Loucy (cell line): ENCODE results near the gene CLPSL1.

Source experiments
- H2AFZ ChIP-seq: fragments of 200-600 bp; sonication (generic); 2 replicates; pipeline ENCODE4 v1.6.0; 2016; ENCODE audit warnings: antibody characterized with exemption, mild to moderate bottlenecking, low read length, moderate library complexity
- H3F3A ChIP-seq: fragments of 200-600 bp; 2 replicates; pipeline ENCODE4 v1.6.0; 2016; ENCODE audit warnings: antibody characterized with exemption, low read depth, mild to moderate bottlenecking
- H3K27me3 ChIP-seq: fragments of 200-600 bp; sonication (generic); 2 replicates; pipeline ENCODE4 v1.6.1; 2014; ENCODE audit warnings: low read length, mild to moderate bottlenecking; ENCODE audit not compliant: insufficient read depth, poor library complexity, severe bottlenecking
- H3K36me3 ChIP-seq: fragments of 200-600 bp; sonication (generic); 2 replicates; pipeline ENCODE4 v1.6.1; 2016; ENCODE audit warnings: low read length; ENCODE audit not compliant: insufficient read depth
- H3K4me1 ChIP-seq: fragments of 200-600 bp; sonication (generic); 2 replicates; pipeline ENCODE4 v1.5.1; 2014; ENCODE audit warnings: low read length, mild to moderate bottlenecking; ENCODE audit not compliant: insufficient read depth, poor library complexity, severe bottlenecking
- H3K4me2 ChIP-seq: fragments of 200-600 bp; sonication (generic); 2 replicates; pipeline ENCODE4 v1.6.0; 2014; ENCODE audit warnings: antibody characterized with exemption, low read length, low read depth, mild to moderate bottlenecking; ENCODE audit not compliant: poor library complexity, severe bottlenecking
- H3K4me3 ChIP-seq: fragments of 200-600 bp; sonication (generic); 2 replicates; pipeline ENCODE4 v1.5.1; 2014; ENCODE audit warnings: low read length, mild to moderate bottlenecking, mixed read lengths; ENCODE audit not compliant: poor library complexity, severe bottlenecking
- H3K79me2 ChIP-seq: fragments of 200-600 bp; sonication (generic); 2 replicates; pipeline ENCODE4 v1.6.1; 2014; ENCODE audit warnings: low read length; ENCODE audit not compliant: insufficient read depth
- H3K9ac ChIP-seq: fragments of 200-600 bp; sonication (generic); 2 replicates; pipeline ENCODE4 v1.6.0; 2014; ENCODE audit warnings: mild to moderate bottlenecking, low read depth, low read length, moderate library complexity; ENCODE audit not compliant: poor library complexity, severe bottlenecking
- H3K9me2 ChIP-seq: fragments of 200-600 bp; sonication (generic); replicated peaks from 2 replicates; pipeline ENCODE4 v1.6.1; 2016; ENCODE audit warnings: low read depth, low read length, mixed read lengths
- H3K9me3 ChIP-seq: fragments of 200-600 bp; sonication (generic); 2 replicates; pipeline ENCODE4 v1.6.1; 2014; ENCODE audit warnings: mild to moderate bottlenecking, antibody characterized with exemption, low read length, low read depth; ENCODE audit not compliant: insufficient read depth
- H4K20me1 ChIP-seq: fragments of 200-600 bp; sonication (generic); 2 replicates; pipeline ENCODE4 v1.6.0; 2014; ENCODE audit warnings: antibody characterized with exemption, low read length, mild to moderate bottlenecking; ENCODE audit not compliant: insufficient read depth, poor library complexity, severe bottlenecking
- EZH2phosphoT487 ChIP-seq: fragments of 200-600 bp; IDR thresholded peaks from 2 replicates; pipeline ENCODE4 v1.6.1; 2018; ENCODE audit warnings: antibody characterized with exemption, mild to moderate bottlenecking, moderate library complexity, borderline replicate concordance
- TF ChIP-seq, protein P1 (sequence below): fragments of 200-600 bp; sonication (generic); conservative IDR thresholded peaks from 2 replicates; pipeline ENCODE4 v1.5.1; 2014; ENCODE audit warnings: mild to moderate bottlenecking, antibody characterized with exemption, low read length

The CLPSL1 gene

DNA sequence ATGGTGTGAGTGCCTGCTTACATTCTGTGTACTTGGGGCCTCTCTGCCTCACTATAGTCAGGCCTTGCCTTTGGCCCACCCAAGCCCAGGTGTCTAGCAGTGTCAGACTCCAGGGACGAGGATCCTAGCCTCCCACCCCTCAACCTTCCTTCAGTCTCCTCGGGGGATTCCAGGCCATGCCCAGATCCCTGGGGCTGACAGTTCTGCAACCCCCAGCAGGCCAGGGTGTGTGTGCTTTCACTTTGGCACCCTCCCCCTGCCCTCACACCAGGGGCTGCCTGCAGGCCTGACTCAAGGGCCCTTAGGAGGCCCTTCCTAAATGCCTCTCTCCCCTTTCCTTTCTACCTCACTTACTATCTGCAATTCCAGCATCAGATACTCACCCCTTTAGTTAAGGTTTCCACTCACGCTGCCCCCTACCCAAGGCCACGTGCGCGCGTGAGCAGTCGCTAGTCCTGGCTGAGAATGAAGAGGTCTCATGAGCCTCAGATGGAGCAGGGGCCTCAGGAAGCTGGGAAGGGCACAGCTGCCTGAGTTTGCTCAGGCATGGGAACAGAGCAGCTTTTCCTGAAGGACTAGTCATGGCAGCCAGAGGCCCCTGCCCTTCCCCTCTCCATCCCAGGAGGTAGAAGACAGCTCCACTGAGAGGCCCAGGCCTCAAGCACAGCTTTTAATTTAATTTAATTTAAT is 17.2 kb downstream of the CLPSL1 start:
- Histone ChIP-seq H3K9ac (no peak overlapping the region), H4K20me1 (no peaks in the 10 kb centered on the region), H3K79me2 (no peaks in the 10 kb centered on the region), H3K36me3 (no peaks in the 10 kb centered on the region), H2AFZ (no peak overlapping the region), H3K4me1 (no peaks in the 10 kb centered on the region), H3K27me3 (no peaks in the 10 kb centered on the region), H3K9me3 (no peaks in the 10 kb centered on the region), H3F3A (no peaks in the 10 kb centered on the region), H3K4me2 (no peak overlapping the region), H3K9me2 (no peaks in the 10 kb centered on the region), H3K4me3 (no peak overlapping the region)
- TF ChIP-seq, protein P1, sequence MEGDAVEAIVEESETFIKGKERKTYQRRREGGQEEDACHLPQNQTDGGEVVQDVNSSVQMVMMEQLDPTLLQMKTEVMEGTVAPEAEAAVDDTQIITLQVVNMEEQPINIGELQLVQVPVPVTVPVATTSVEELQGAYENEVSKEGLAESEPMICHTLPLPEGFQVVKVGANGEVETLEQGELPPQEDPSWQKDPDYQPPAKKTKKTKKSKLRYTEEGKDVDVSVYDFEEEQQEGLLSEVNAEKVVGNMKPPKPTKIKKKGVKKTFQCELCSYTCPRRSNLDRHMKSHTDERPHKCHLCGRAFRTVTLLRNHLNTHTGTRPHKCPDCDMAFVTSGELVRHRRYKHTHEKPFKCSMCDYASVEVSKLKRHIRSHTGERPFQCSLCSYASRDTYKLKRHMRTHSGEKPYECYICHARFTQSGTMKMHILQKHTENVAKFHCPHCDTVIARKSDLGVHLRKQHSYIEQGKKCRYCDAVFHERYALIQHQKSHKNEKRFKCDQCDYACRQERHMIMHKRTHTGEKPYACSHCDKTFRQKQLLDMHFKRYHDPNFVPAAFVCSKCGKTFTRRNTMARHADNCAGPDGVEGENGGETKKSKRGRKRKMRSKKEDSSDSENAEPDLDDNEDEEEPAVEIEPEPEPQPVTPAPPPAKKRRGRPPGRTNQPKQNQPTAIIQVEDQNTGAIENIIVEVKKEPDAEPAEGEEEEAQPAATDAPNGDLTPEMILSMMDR: no peak
- no peak for TF ChIP-seq EZH2phosphoT487

DNA sequence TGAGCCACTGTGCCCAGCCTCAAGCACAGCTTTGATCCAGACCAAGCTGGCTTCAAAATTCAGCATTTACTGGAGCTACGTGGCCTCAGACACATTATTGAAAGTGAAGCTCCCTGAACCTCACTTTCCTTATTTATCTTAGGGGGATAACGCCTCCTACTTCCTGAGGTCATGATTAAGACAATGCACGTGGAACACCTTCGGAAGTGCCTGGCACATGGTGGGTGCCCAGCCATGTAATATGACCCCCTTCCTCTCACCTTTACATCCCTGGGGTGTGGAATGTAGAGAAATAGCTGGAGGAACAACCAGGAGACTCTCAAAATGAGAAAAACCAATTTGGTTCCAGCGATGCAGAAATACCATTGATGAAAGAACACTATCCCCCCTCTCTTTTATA is 17.9 kb downstream of the CLPSL1 start:
- no peaks in the 10 kb centered on the region for H3K9me2 ChIP-seq
- no peak overlapping the region for H3K9ac ChIP-seq
- no peaks in the 10 kb centered on the region for H4K20me1 ChIP-seq
- no peaks in the 10 kb centered on the region for H3K4me1 ChIP-seq
- H3K4me2 ChIP-seq: no peak overlapping the region
- no peaks in the 10 kb centered on the region for H3F3A ChIP-seq
- H3K36me3 ChIP-seq: no peaks in the 10 kb centered on the region
- H3K9me3 ChIP-seq: no peaks in the 10 kb centered on the region
- H3K79me2 ChIP-seq: no peaks in the 10 kb centered on the region
- TF ChIP-seq, protein P1: no peak
- no peak for TF ChIP-seq EZH2phosphoT487
- H3K4me3 ChIP-seq: no peak overlapping the region
- no peaks in the 10 kb centered on the region for H3K27me3 ChIP-seq
- H2AFZ ChIP-seq: no peak overlapping the region

DNA sequence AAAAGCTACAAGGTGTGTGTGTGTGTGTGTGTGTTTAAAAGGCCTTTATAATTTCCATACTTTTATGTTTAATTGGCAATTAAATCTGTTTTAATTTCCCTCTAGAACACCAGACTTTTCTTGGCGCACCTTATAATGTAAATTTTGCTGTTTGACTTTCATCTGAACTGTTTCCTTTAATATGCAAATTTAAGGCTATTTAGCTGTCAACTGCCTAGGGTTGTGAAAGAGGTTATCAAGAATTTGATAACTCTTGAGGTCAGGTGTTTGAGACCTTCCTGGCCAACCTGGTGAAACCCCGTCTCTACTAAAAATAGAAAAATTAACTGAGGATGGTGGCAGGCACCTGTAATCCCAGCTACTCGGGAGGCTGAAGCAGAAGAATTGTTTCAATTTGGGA is 20.3 kb downstream of the CLPSL1 start:
- Histone ChIP-seq H3K9me2 (no peaks in the 10 kb centered on the region), H3K9ac (no peak overlapping the region), H3K79me2 (no peaks in the 10 kb centered on the region), H3K4me1 (no peaks in the 10 kb centered on the region), H3K4me3 (no peak overlapping the region), H3K4me2 (no peak overlapping the region), H3K36me3 (no peaks in the 10 kb centered on the region), H3F3A (no peaks in the 10 kb centered on the region), H3K9me3 (no peaks in the 10 kb centered on the region), H4K20me1 (no peaks in the 10 kb centered on the region), H2AFZ (no peak overlapping the region), H3K27me3 (no peaks in the 10 kb centered on the region)
- no peak for TF ChIP-seq EZH2phosphoT487
- TF ChIP-seq, protein P1: no peak
